IMR-90 (cell line): Measurements from ENCODE around the gene MAVS. TPM values are rescaled to one million over a fixed set of nuclear protein-coding genes. Genes with fewer than 3 reads are reported as not detected.

Experiments used
- ATAC-seq: fragments of 200-7000 bp; cut with Tn5 transposase; 2 replicates; pipeline ENCODE4 v1.9.1; 2020; ENCODE audit warnings: low read depth, mild to moderate bottlenecking, moderate library complexity
- BruUV-seq: library from RNA; stranded (reverse); fragments of 400-500 nt; replicated peaks from 2 replicates; lab custom pipeline; 2021; lab: Mats Ljungman, UMichigan
- CTCF ChIA-PET: fragments of 300-600 bp; formaldehyde crosslinking; extraction: SDS; loops from one replicate; lab custom pipeline; 2021; ENCODE audit warnings: antibody characterized with exemption; lab: Yijun Ruan, JAX
- POLR2A ChIA-PET: fragments of 300-600 bp; sonication (Branson Sonifier 250); formaldehyde crosslinking; loops from one replicate; lab custom pipeline; 2022; ENCODE audit warnings: antibody characterized with exemption; ENCODE audit not compliant: unreplicated experiment; lab: Charles Lee
- DNase-seq: peaks from one replicate; pipeline ENCODE4 v3.0.0; 2013
- H2AFZ ChIP-seq: replicated peaks from 2 replicates; pipeline ENCODE3; 2013; ENCODE audit warnings: low read length, mild to moderate bottlenecking; ENCODE audit not compliant: poor library complexity
- H2AK5ac ChIP-seq: 2 replicates; pipeline ENCODE4 v1.6.1; 2013; ENCODE audit warnings: low read depth, low read length, inconsistent platforms
- H2AK9ac ChIP-seq: replicated peaks from 2 replicates; pipeline ENCODE3; 2013; ENCODE audit warnings: mild to moderate bottlenecking, low read depth, low read length, moderate library complexity; ENCODE audit not compliant: poor library complexity
- H2BK120ac ChIP-seq: 2 replicates; pipeline ENCODE4 v1.6.1; 2013; ENCODE audit warnings: low read depth, low read length, inconsistent platforms
- H2BK15ac ChIP-seq: 3 replicates; pipeline ENCODE4 v1.6.1; 2013; ENCODE audit warnings: low read depth, low read length, inconsistent platforms
- H2BK20ac ChIP-seq: 2 replicates; pipeline ENCODE4 v1.6.1; 2013; ENCODE audit warnings: low read depth, mild to moderate bottlenecking, inconsistent platforms, low read length, moderate library complexity
- H2BK5ac ChIP-seq: 2 replicates; pipeline ENCODE4 v1.6.1; 2013; ENCODE audit warnings: mild to moderate bottlenecking, low read depth, low read length, inconsistent platforms; ENCODE audit not compliant: poor library complexity, severe bottlenecking
- H3K14ac ChIP-seq: replicated peaks from 2 replicates; pipeline ENCODE4 v1.6.1; 2013; ENCODE audit warnings: low read depth, low read length, inconsistent platforms
- H3K18ac ChIP-seq: 2 replicates; pipeline ENCODE4 v1.6.1; 2013; ENCODE audit warnings: low read depth, low read length, control low read depth
- H3K23ac ChIP-seq: 2 replicates; pipeline ENCODE4 v1.6.1; 2013; ENCODE audit warnings: low read depth, low read length, inconsistent platforms
- H3K27ac ChIP-seq: 2 replicates; pipeline ENCODE4 v1.5.1; 2013; ENCODE audit warnings: mild to moderate bottlenecking, control low read depth, low read length; ENCODE audit not compliant: insufficient read depth
- H3K27me3 ChIP-seq: 2 replicates; pipeline ENCODE4 v1.6.1; 2013; ENCODE audit warnings: low read length; ENCODE audit not compliant: control insufficient read depth, insufficient read depth
- H3K36me3 ChIP-seq: 2 replicates; pipeline ENCODE4 v1.6.1; 2013; ENCODE audit warnings: low read length, mixed read lengths; ENCODE audit not compliant: control insufficient read depth, insufficient read depth
- H3K4ac ChIP-seq: 2 replicates; pipeline ENCODE4 v1.6.1; 2013; ENCODE audit warnings: low read depth, low read length, inconsistent platforms
- H3K4me1 ChIP-seq: 2 replicates; pipeline ENCODE4 v1.6.1; 2013; ENCODE audit warnings: low read length, mixed read lengths; ENCODE audit not compliant: control insufficient read depth, insufficient read depth
- H3K4me2 ChIP-seq: 2 replicates; pipeline ENCODE4 v1.6.1; 2013; ENCODE audit warnings: low read depth, mild to moderate bottlenecking, control low read depth, low read length, moderate library complexity
- H3K4me3 ChIP-seq: 2 replicates; pipeline ENCODE4 v1.5.1; 2013; ENCODE audit warnings: low read depth, mild to moderate bottlenecking, control low read depth, low read length, moderate library complexity; ENCODE audit not compliant: insufficient read depth
- H3K56ac ChIP-seq: 2 replicates; pipeline ENCODE4 v1.6.1; 2013; ENCODE audit warnings: low read length, inconsistent platforms; ENCODE audit not compliant: insufficient read depth; ENCODE audit errors: extremely low read depth
- H3K79me1 ChIP-seq, 2 experiments: 2 replicates each; pipeline ENCODE4 v1.6.1; 2013; ENCODE audit warnings: low read length in 2 of 2, inconsistent platforms in 1 of 2, low read depth in 1 of 2
- H3K9ac ChIP-seq: 2 replicates; pipeline ENCODE4 v1.6.1; 2013; ENCODE audit warnings: low read depth, low read length, control low read depth
- H3K9me1 ChIP-seq: 2 replicates; pipeline ENCODE4 v1.6.1; 2013; ENCODE audit warnings: low read length, inconsistent platforms; ENCODE audit not compliant: insufficient read depth
- H3K9me3 ChIP-seq: 2 replicates; pipeline ENCODE4 v1.6.1; 2013; ENCODE audit warnings: low read length; ENCODE audit not compliant: control insufficient read depth, insufficient read depth
- H4K20me1 ChIP-seq: 2 replicates; pipeline ENCODE4 v1.6.1; 2013; ENCODE audit warnings: low read length, inconsistent platforms; ENCODE audit not compliant: insufficient read depth
- H4K5ac ChIP-seq: 2 replicates; pipeline ENCODE4 v1.6.1; 2013; ENCODE audit warnings: mild to moderate bottlenecking, low read depth, low read length, control low read depth
- H4K8ac ChIP-seq, 2 experiments: 2 replicates each; pipeline ENCODE4 v1.6.1; 2013; ENCODE audit warnings: low read depth in 2 of 2, low read length in 2 of 2, control low read depth in 1 of 2, inconsistent platforms in 1 of 2
- H4K91ac ChIP-seq: 2 replicates; pipeline ENCODE4 v1.6.1; 2013; ENCODE audit warnings: low read depth, low read length, inconsistent platforms; ENCODE audit not compliant: insufficient read depth
- CEBPB ChIP-seq: IDR thresholded peaks from 2 replicates; pipeline ENCODE4 v1.6.1; 2012; ENCODE audit warnings: low read depth, low read length, improper control_type of control experiment
- CTCF ChIP-seq: conservative IDR thresholded peaks from 2 replicates; pipeline ENCODE4 v1.5.1; 2012; ENCODE audit warnings: mild to moderate bottlenecking, low read depth, low read length, improper control_type of control experiment
- ELK1 ChIP-seq: fragments of 150-350 bp; IDR thresholded peaks from 2 replicates; pipeline ENCODE4 v1.6.1; 2016; ENCODE audit warnings: low read depth, mild to moderate bottlenecking, low read length, moderate library complexity, borderline replicate concordance
- FOS ChIP-seq: fragments of 150-350 bp; IDR thresholded peaks from 2 replicates; pipeline ENCODE4 v1.6.1; 2016; ENCODE audit warnings: low read depth, low read length
- MAFK ChIP-seq: IDR thresholded peaks from 2 replicates; pipeline ENCODE4 v1.6.1; 2012; ENCODE audit warnings: low read depth, low read length, improper control_type of control experiment
- POLR2A ChIP-seq: IDR thresholded peaks from 2 replicates; pipeline ENCODE4 v1.6.1; 2012; ENCODE audit warnings: mild to moderate bottlenecking, low read depth, low read length
- RFX5 ChIP-seq: IDR thresholded peaks from 2 replicates; pipeline ENCODE4 v1.8.0; 2012; ENCODE audit warnings: low read depth, mild to moderate bottlenecking, low read length, moderate library complexity
- SMC3 ChIP-seq: fragments of 150-350 bp; IDR thresholded peaks from 2 replicates; pipeline ENCODE4 v1.6.1; 2016; ENCODE audit warnings: low read depth, mild to moderate bottlenecking, antibody characterized with exemption, low read length, moderate library complexity
- USF2 ChIP-seq: fragments of 150-350 bp; IDR thresholded peaks from 2 replicates; pipeline ENCODE4 v1.6.1; 2017; ENCODE audit warnings: mild to moderate bottlenecking, antibody characterized with exemption, low read length, low read depth
- WGBS, 2 experiments: methylation state at CpG; one replicate each; pipeline versions ENCODE4 v1.1.5 to v1.1.7; 2013; ENCODE audit warnings: missing lambda C conversion rate in 2 of 2; ENCODE audit not compliant: insufficient read length in 1 of 2; ENCODE audit errors: extremely low coverage in 2 of 2; 5-methylcytosine and 5-hydroxymethylcytosine counted together
- dilution Hi-C: fragments of 300-500 bp; cut with HindIII; formaldehyde crosslinking; loops from one replicate; pipeline ENCODE4 v1.14.3; 2018; ENCODE audit warnings: low sequenced_read_pairs; ENCODE audit not compliant: unreplicated experiment
- in situ Hi-C: fragments of 300-500 bp; cut with MboI; formaldehyde crosslinking; loops from 3 replicates; pipeline ENCODE4 v1.14.3; 2019; ENCODE audit warnings: low sequenced_read_pairs, inconsistent platforms, mixed read lengths
- intact Hi-C: fragments of 100-400 bp; cut with micrococcal nuclease; formaldehyde crosslinking; loops from 2 replicates; pipeline ENCODE4 v1.10.0; 2022
- polyA plus RNA-seq, 3 experiments: library from polyadenylated mRNA; depleted of rRNA; stranded (reverse); fragments of >200 nt; gene quantifications; 2 replicates each; pipeline ENCODE4 v1.2.3, GENCODE V29; 2012; ENCODE audit warnings: low replicate concordance in 1 of 3
- total RNA-seq: library from RNA; depleted of rRNA; stranded (reverse); fragments of >200 nt; gene quantifications from 2 replicates; pipeline ENCODE4 v1.2.3, GENCODE V29; 2012

Gene MAVS
- total and polyA plus RNA-seq, 2 of the 4 experiments (the other 2 are of a cell fraction), result 10.4 to 15.6 TPM

- H3K9ac ChIP-seq, result no peak overlapping the region
- H3K23ac ChIP-seq, result no peak overlapping the region
- peaks cover 8 to 53% of the 10 kb centered on the region in 2 experiments; a peak in 3 of 4 replicates for H3K79me1 ChIP-seq
- ChIA-PET POLR2A (no interaction called here), CTCF (no interaction called here)
- H4K91ac ChIP-seq, result no peak overlapping the region
- H2AFZ ChIP-seq, result no peak overlapping the region
- peaks cover 97% of the 10 kb centered on the region for H4K20me1 ChIP-seq
- H3K27ac ChIP-seq, result no peak overlapping the region
- WGBS, 2 experiments, result 67% methylated on average over 1 of the region's 5 CpGs; no CpG with 5 or more reads in 1 of the 2 experiments
- H2AK9ac ChIP-seq, result no peak overlapping the region
- TF ChIP-seq ELK1, result no peak
- no peak for TF ChIP-seq MAFK
- TF ChIP-seq RFX5, result no peak
- TF ChIP-seq SMC3, result no peak
- TF ChIP-seq FOS, result no peak
- TF ChIP-seq USF2, result no peak
- TF ChIP-seq POLR2A, result no peak
- TF ChIP-seq CTCF, result no peak
- no peak for TF ChIP-seq CEBPB
- no peak overlapping the region for H3K4me2 ChIP-seq
- H3K36me3 ChIP-seq, result peaks cover 13% of the 10 kb centered on the region
- H3K9me3 ChIP-seq, result no peaks in the 10 kb centered on the region
- H2BK5ac ChIP-seq, result no peak overlapping the region
- H3K18ac ChIP-seq, result no peak overlapping the region
- DNase-seq (no peak), ATAC-seq (no peak)
- dilution Hi-C loops, result no loop called here
- BruUV-seq, result no TSS peak
- no peak overlapping the region for H3K14ac ChIP-seq
- H4K8ac ChIP-seq, result no peak overlapping the region
- H3K56ac ChIP-seq, result no peak overlapping the region
- no peaks in the 10 kb centered on the region for H3K27me3 ChIP-seq
- no peak overlapping the region for H2BK15ac ChIP-seq
- H3K4ac ChIP-seq, result no peak overlapping the region
- no peak overlapping the region for H3K4me3 ChIP-seq
- intact Hi-C loops, result no loop called here
- H4K5ac ChIP-seq, result no peak overlapping the region
- H3K9me1 ChIP-seq, result peaks cover 15% of the 10 kb centered on the region
- H3K4me1 ChIP-seq, result peaks cover 11% of the 10 kb centered on the region
- no peak overlapping the region for H2BK120ac ChIP-seq
- in situ Hi-C loops, result no loop called here
- H2BK20ac ChIP-seq, result no peak overlapping the region
- no peak overlapping the region for H2AK5ac ChIP-seq
Observed at GRCh38 chr20:3904857-3905256, 58.2 kb downstream of the MAVS start.
